OCI-LY7 (cell line): Measurements from ENCODE around the gene KIFBP. TPM values are rescaled to one million over a fixed set of nuclear protein-coding genes. Genes with fewer than 3 reads are reported as not detected.

Source experiments
- BruUV-seq: library from RNA; stranded (reverse); fragments of 400-500 nt; replicated peaks from 2 replicates; lab custom pipeline; 2021; lab: Mats Ljungman, UMichigan
- CTCF ChIA-PET: fragments of 300-600 bp; sonication (Branson Sonifier 250); formaldehyde crosslinking; loops from one replicate; lab custom pipeline; 2022; ENCODE audit warnings: antibody characterized with exemption; ENCODE audit not compliant: unreplicated experiment; lab: Charles Lee
- POLR2A ChIA-PET: fragments of 300-600 bp; sonication (Branson Sonifier 250); formaldehyde crosslinking; loops from one replicate; lab custom pipeline; 2022; ENCODE audit warnings: antibody characterized with exemption; lab: Charles Lee
- DNase-seq: peaks from one replicate; pipeline ENCODE4 v3.0.0-alpha.2; 2015; ENCODE audit warnings: low spot score
- H2AFZ ChIP-seq: fragments of 200-600 bp; sonication (generic), shearing (Covaris generic); 2 replicates; pipeline ENCODE4 v1.6.1; 2014; ENCODE audit warnings: mild to moderate bottlenecking, antibody characterized with exemption, low read length, moderate library complexity
- H3K27ac ChIP-seq: fragments of 200-600 bp; sonication (generic); 2 replicates; pipeline ENCODE4 v1.5.1; 2014; ENCODE audit warnings: mixed run types, low read depth, mild to moderate bottlenecking, moderate library complexity, low read length, inconsistent platforms; ENCODE audit not compliant: poor library complexity, severe bottlenecking
- H3K36me3 ChIP-seq: fragments of 200-600 bp; sonication (generic); 2 replicates; pipeline ENCODE4 v1.6.1; 2014; ENCODE audit warnings: mild to moderate bottlenecking, antibody characterized with exemption, low read length, moderate library complexity, mixed read lengths; ENCODE audit not compliant: insufficient read depth
- H3K4me1 ChIP-seq: fragments of 200-600 bp; sonication (generic); 2 replicates; pipeline ENCODE4 v1.5.1; 2014; ENCODE audit warnings: mild to moderate bottlenecking, low read length; ENCODE audit not compliant: insufficient read depth, poor library complexity, severe bottlenecking
- H3K4me2 ChIP-seq: fragments of 200-600 bp; sonication (generic); 2 replicates; pipeline ENCODE4 v1.6.1; 2014; ENCODE audit warnings: mild to moderate bottlenecking, low read length
- H3K4me3 ChIP-seq: fragments of 200-600 bp; sonication (generic); 2 replicates; pipeline ENCODE4 v1.5.1; 2014; ENCODE audit warnings: mild to moderate bottlenecking, low read depth, low read length; ENCODE audit not compliant: poor library complexity, severe bottlenecking
- H3K79me2 ChIP-seq: fragments of 200-600 bp; sonication (generic); 2 replicates; pipeline ENCODE4 v1.6.1; 2016; ENCODE audit warnings: low read depth, mild to moderate bottlenecking, low read length, moderate library complexity, mixed read lengths; ENCODE audit not compliant: insufficient read depth
- H3K9me2 ChIP-seq: fragments of 200-600 bp; sonication (generic); 2 replicates; pipeline ENCODE4 v1.6.1; 2016; ENCODE audit warnings: mild to moderate bottlenecking, low read length, mixed read lengths; ENCODE audit not compliant: insufficient read depth
- H3K9me3 ChIP-seq: fragments of 200-600 bp; sonication (generic); 2 replicates; pipeline ENCODE4 v1.6.1; 2014; ENCODE audit warnings: mild to moderate bottlenecking, mixed run types, low read length, mixed read lengths
- H4K20me1 ChIP-seq: fragments of 200-600 bp; sonication (generic); 2 replicates; pipeline ENCODE4 v1.6.1; 2014; ENCODE audit warnings: mild to moderate bottlenecking, antibody characterized with exemption, low read length, moderate library complexity, mixed read lengths; ENCODE audit not compliant: insufficient read depth
- CTCF ChIP-seq: fragments of 200-600 bp; sonication (generic); conservative IDR thresholded peaks from 2 replicates; pipeline ENCODE4 v1.5.1; 2014; ENCODE audit warnings: mild to moderate bottlenecking, antibody characterized with exemption, low read length, moderate library complexity, mixed read lengths
- EZH2phosphoT487 ChIP-seq: fragments of 200-600 bp; sonication (generic); IDR thresholded peaks from 2 replicates; pipeline ENCODE4 v1.6.1; 2018; ENCODE audit warnings: low read depth, borderline replicate concordance, mild to moderate bottlenecking, mixed run types, antibody characterized with exemption, low read length, moderate library complexity, mixed read lengths
- intact Hi-C: fragments of 100-400 bp; cut with micrococcal nuclease; formaldehyde crosslinking; loops from one replicate; pipeline ENCODE4 v1.10.0; 2022; ENCODE audit not compliant: unreplicated experiment
- total RNA-seq, 2 experiments: library from RNA; depleted of rRNA in 1 of 2; stranded (reverse); fragments of >200 nt in 1 of 2; shearing (Covaris generic) in 1 of 2; gene quantifications; 2 replicates each; pipeline ENCODE4 v1.2.3, GENCODE V29; 2014 to 2022

The KIFBP gene
- total RNA-seq, 2 experiments from 2014 or later = 5.4 to 11.9 TPM

- Histone ChIP-seq H2AFZ (peak overlapping the region; percentile 73; the same call in 1 of the 2 replicates), H3K36me3 (peaks cover 64% of the 10 kb centered on the region), H3K4me1 (peaks cover 21% of the 10 kb centered on the region), H3K79me2 (peaks cover 27% of the 10 kb centered on the region; the same call in 1 of the 2 replicates), H3K4me2 (peak overlapping the region; percentile 80), H4K20me1 (0 out of 2 replicates have a peak, but pooled peaks cover 7% of the 10 kb centered on the region), H3K9me3 (no peaks in the 10 kb centered on the region), H3K9me2 (no peaks in the 10 kb centered on the region), H3K27ac (peak overlapping the region; percentile 43), H3K4me3 (peak overlapping the region; percentile 86)
- CTCF ChIA-PET = no interaction called here
- POLR2A ChIA-PET = no interaction called here
- no peak for DNase-seq
- TF ChIP-seq CTCF = no peak
- TF ChIP-seq EZH2phosphoT487 = no peak
- no TSS peak for BruUV-seq
- intact Hi-C loops = loop anchor here (5.0 kb wide), 1 partner anchor 103 kb away; no protein-coding TSS in a partner anchor
Observed at GRCh38 chr10:68989317-68989990, 851 bp downstream of the KIFBP start.

GRCh38 chr10:68992636-68993440, 4.2 kb downstream of the KIFBP start:
- Histone ChIP-seq H3K4me3 (no peak overlapping the region), H4K20me1 (0 out of 2 replicates have a peak, but pooled peaks cover 7% of the 10 kb centered on the region), H3K27ac (no peak overlapping the region), H3K4me2 (peak overlapping the region; percentile 31; the same call in 1 of the 2 replicates), H3K36me3 (peaks cover 31% of the 10 kb centered on the region), H3K79me2 (peaks cover 27% of the 10 kb centered on the region; the same call in 1 of the 2 replicates), H2AFZ (no peak overlapping the region), H3K4me1 (peaks cover 18% of the 10 kb centered on the region), H3K9me2 (no peaks in the 10 kb centered on the region), H3K9me3 (no peaks in the 10 kb centered on the region)
- CTCF ChIA-PET = no interaction called here
- no TSS peak for BruUV-seq
- DNase-seq = no peak
- POLR2A ChIA-PET = no interaction called here
- intact Hi-C loops = no loop called here
- no peak for TF ChIP-seq EZH2phosphoT487

- ChIA-PET CTCF (no interaction called here), POLR2A (no interaction called here)
- H3K27ac ChIP-seq = no peak overlapping the region
- peaks cover 15% of the 10 kb centered on the region; the same call in 1 of the 2 replicates for H3K79me2 ChIP-seq
- BruUV-seq = no TSS peak
- H3K4me1 ChIP-seq = no peaks in the 10 kb centered on the region
- peaks cover 19% of the 10 kb centered on the region; the same call in 1 of the 2 replicates for H3K36me3 ChIP-seq
- DNase-seq = no peak
- H2AFZ ChIP-seq = no peak overlapping the region
- intact Hi-C loops = no loop called here
- TF ChIP-seq CTCF = no peak
- TF ChIP-seq EZH2phosphoT487 = no peak
- H4K20me1 ChIP-seq = 0 out of 2 replicates have a peak, but pooled peaks cover 5% of the 10 kb centered on the region
- H3K4me3 ChIP-seq = no peak overlapping the region
- no peak overlapping the region for H3K4me2 ChIP-seq
- no peaks in the 10 kb centered on the region for H3K9me2 ChIP-seq
- H3K9me3 ChIP-seq = no peaks in the 10 kb centered on the region
Observed at GRCh38 chr10:68997211-68997610, 8.6 kb downstream of the KIFBP start.
